Panc1 (cell line): ENCODE measurements around the gene GOLGB1.

Source experiments
- CTCF ChIP-seq: fragments of 450-650 bp; IDR thresholded peaks from 2 replicates; pipeline ENCODE4 v1.5.1; 2017; ENCODE audit warnings: mild to moderate bottlenecking
- POLR2AphosphoS5 ChIP-seq: IDR thresholded peaks from 2 replicates; pipeline ENCODE4 v1.6.1; 2012; ENCODE audit warnings: mild to moderate bottlenecking, low read depth, low read length, moderate library complexity
- REST ChIP-seq, 2 experiments: IDR thresholded peaks; 2 replicates each; pipeline ENCODE4 v1.6.1; 2011 to 2012; ENCODE audit warnings: low read depth in 2 of 2, control low read depth in 1 of 2, low read length in 1 of 2, mild to moderate bottlenecking in 1 of 2, moderate library complexity in 1 of 2; ENCODE audit not compliant: insufficient read depth in 1 of 2
- TCF7L2 ChIP-seq: IDR thresholded peaks from 2 replicates; pipeline ENCODE4 v1.6.1; 2011; ENCODE audit warnings: mild to moderate bottlenecking, low read depth, low read length, inconsistent platforms

- TF ChIP-seq CTCF: no peak
- no peak for TF ChIP-seq POLR2AphosphoS5
- no peak for TF ChIP-seq REST (IDR thresholded peaks at IDR 0.05; ENCODE audit: insufficient read depth in 1 of 2, low read depth in 2 of 2, low read length in 1 of 2)
- TF ChIP-seq TCF7L2: no peak
These were observed 47.4 kb upstream of the GOLGB1 start for GRCh38 chr3:121796970-121797369.
